ENCODE data around the gene DUSP14. TPM values are rescaled to one million over a fixed set of nuclear protein-coding genes. Genes with fewer than 3 reads are reported as not detected.

Gene DUSP14
- total RNA-seq, 2 donors from 2014 or later: 17.0 to 22.8 TPM

GRCh38 chr17:37543637-37544052 is 54.0 kb downstream of the DUSP14 start:
- Mint-ChIP-seq H3K27ac (no peak overlapping the region), H3K9me3 (no peaks in the 10 kb centered on the region), H3K27me3 (ENCODE audit: insufficient read depth) (no peaks in the 10 kb centered on the region), H3K4me1 (peaks cover 9% of the 10 kb centered on the region), H3K4me3 (no peak overlapping the region), H3K36me3 (ENCODE audit: low read depth) (peaks cover 40% of the 10 kb centered on the region)
- Histone ChIP-seq H3K9ac (ENCODE audit: extremely low read depth, low read length, poor library complexity, severe bottlenecking) (no peak overlapping the region), H3K27me3 (ENCODE audit: control insufficient read depth, insufficient read depth, low read length, poor library complexity, severe bottlenecking) (no peaks in the 10 kb centered on the region), H3K4me3 (ENCODE audit: low read length) (no peak overlapping the region), H3K9me3 (ENCODE audit: control insufficient read depth, low read length) (no peaks in the 10 kb centered on the region), H3K27ac (ENCODE audit: low read depth, low read length) (no peak overlapping the region), H3K4me1 (ENCODE audit: control insufficient read depth, insufficient read depth, low read length) (no peaks in the 10 kb centered on the region), H3K36me3 (ENCODE audit: control insufficient read depth, insufficient read depth, low read length) (peaks cover 58% of the 10 kb centered on the region)
- TF ChIP-seq CTCF (conservative IDR thresholded peaks at IDR 0.05): no peak
- WGBS, 2 experiments (ENCODE audit: insufficient coverage in 1 of 2, insufficient read length in 1 of 2): 87 to 100% methylated on average over 1 to 2 of the region's 2 CpGs
- DNase-seq: no peak

- Mint-ChIP-seq H3K36me3 (ENCODE audit: low read depth) (peaks cover 33% of the 10 kb centered on the region), H3K9me3 (no peaks in the 10 kb centered on the region), H3K4me1 (peaks cover 9% of the 10 kb centered on the region), H3K4me3 (no peak overlapping the region), H3K27me3 (ENCODE audit: insufficient read depth) (no peaks in the 10 kb centered on the region), H3K27ac (no peak overlapping the region)
- H3K36me3 ChIP-seq (ENCODE audit: control insufficient read depth, insufficient read depth, low read length): peaks cover 50% of the 10 kb centered on the region
- no peak for DNase-seq
- H3K9ac ChIP-seq (ENCODE audit: extremely low read depth, low read length, poor library complexity, severe bottlenecking): no peak overlapping the region
- no peak for TF ChIP-seq CTCF (conservative IDR thresholded peaks at IDR 0.05)
- no peak overlapping the region for H3K27ac ChIP-seq (ENCODE audit: low read depth, low read length)
- H3K4me1 ChIP-seq (ENCODE audit: control insufficient read depth, insufficient read depth, low read length): no peaks in the 10 kb centered on the region
- 96% methylated on average over 2 of the region's 2 CpGs; no CpG with 5 or more reads in 1 of the 2 experiments for WGBS, 2 experiments (ENCODE audit: insufficient coverage in 1 of 2, insufficient read length in 1 of 2)
- H3K27me3 ChIP-seq (ENCODE audit: control insufficient read depth, insufficient read depth, low read length, poor library complexity, severe bottlenecking): no peaks in the 10 kb centered on the region
- H3K4me3 ChIP-seq (ENCODE audit: low read length): no peak overlapping the region
- no peaks in the 10 kb centered on the region for H3K9me3 ChIP-seq (ENCODE audit: control insufficient read depth, low read length)
These were observed 55.8 kb downstream of the DUSP14 start for GRCh38 chr17:37545486-37545885.

- Mint-ChIP-seq H3K36me3 (ENCODE audit: low read depth) (peaks cover 27% of the 10 kb centered on the region), H3K27me3 (ENCODE audit: insufficient read depth) (no peaks in the 10 kb centered on the region), H3K9me3 (no peaks in the 10 kb centered on the region), H3K27ac (no peak overlapping the region), H3K4me1 (peaks cover 12% of the 10 kb centered on the region), H3K4me3 (no peak overlapping the region)
- no peaks in the 10 kb centered on the region for H3K9me3 ChIP-seq (ENCODE audit: control insufficient read depth, low read length)
- no peak overlapping the region for H3K27ac ChIP-seq (ENCODE audit: low read depth, low read length)
- no peak overlapping the region for H3K9ac ChIP-seq (ENCODE audit: extremely low read depth, low read length, poor library complexity, severe bottlenecking)
- H3K36me3 ChIP-seq (ENCODE audit: control insufficient read depth, insufficient read depth, low read length): peaks cover 51% of the 10 kb centered on the region
- H3K27me3 ChIP-seq (ENCODE audit: control insufficient read depth, insufficient read depth, low read length, poor library complexity, severe bottlenecking): no peaks in the 10 kb centered on the region
- TF ChIP-seq CTCF (conservative IDR thresholded peaks at IDR 0.05): no peak
- no peak overlapping the region for H3K4me3 ChIP-seq (ENCODE audit: low read length)
- WGBS, 2 experiments (ENCODE audit: insufficient coverage in 1 of 2, insufficient read length in 1 of 2): 91 to 96% methylated on average over 3 of the region's 3 CpGs
- no peak for DNase-seq
- peaks cover 4% of the 10 kb centered on the region for H3K4me1 ChIP-seq (ENCODE audit: control insufficient read depth, insufficient read depth, low read length)
These were observed 56.6 kb downstream of the DUSP14 start for GRCh38 chr17:37546302-37546701.

Measured in endodermal cell (in vitro differentiated cells).